Liver (tissue), 9 donors: ENCODE data around the gene RPP14. TPM values are rescaled to one million over a fixed set of nuclear protein-coding genes. Genes with fewer than 3 reads are reported as not detected.
"Not testable (repeated sequence)": the region's sequence is repeated elsewhere in the genome, so short reads cannot be mapped to it uniquely, and the experiment has no call there.

Experiments
- DNase-seq: peaks from one replicate; pipeline ENCODE4 v3.0.0-alpha.2; 2017; ENCODE audit warnings: low spot score
- H3K27ac ChIP-seq, 2 donors: one replicate each; pipeline ENCODE4 v1.7.0; 2013; ENCODE audit warnings: inconsistent platforms in 2 of 2, low read length in 2 of 2, control low read depth in 1 of 2, low read depth in 1 of 2, mild to moderate bottlenecking in 1 of 2
- H3K27me3 ChIP-seq, 4 donors: one replicate each; pipeline versions ENCODE4 v1.6.1 to v1.7.0; 2013; ENCODE audit warnings: low read length in 3 of 4, inconsistent platforms in 1 of 4, mild to moderate bottlenecking in 1 of 4, moderate library complexity in 1 of 4; ENCODE audit not compliant: control insufficient read depth in 4 of 4, insufficient read depth in 4 of 4
- H3K36me3 ChIP-seq, 4 donors: one replicate each; pipeline versions ENCODE4 v1.6.1 to v1.7.0; 2013; ENCODE audit warnings: low read length in 3 of 4, mild to moderate bottlenecking in 3 of 4, low read depth in 1 of 4, moderate library complexity in 1 of 4; ENCODE audit not compliant: control insufficient read depth in 4 of 4, insufficient read depth in 3 of 4
- H3K4me1 ChIP-seq, 4 donors: one replicate each; pipeline versions ENCODE4 v1.6.1 to v1.7.0; 2013; ENCODE audit warnings: low read length in 3 of 4, mild to moderate bottlenecking in 3 of 4, moderate library complexity in 1 of 4; ENCODE audit not compliant: control insufficient read depth in 4 of 4, insufficient read depth in 4 of 4
- H3K4me3 ChIP-seq, 3 donors: one replicate each; pipeline versions ENCODE4 v1.6.1 to v1.7.0; 2013; ENCODE audit warnings: low read length in 3 of 3, control low read depth in 1 of 3, low read depth in 1 of 3, mild to moderate bottlenecking in 1 of 3
- H3K9ac ChIP-seq, 2 donors: one replicate each; pipeline ENCODE4 v1.7.0; 2013; ENCODE audit warnings: low read length in 2 of 2, mild to moderate bottlenecking in 2 of 2, moderate library complexity in 2 of 2, control low read depth in 1 of 2, low read depth in 1 of 2
- H3K9me3 ChIP-seq, 4 donors: one replicate each; pipeline versions ENCODE4 v1.6.1 to v1.7.0; 2013; ENCODE audit warnings: low read length in 3 of 4; ENCODE audit not compliant: control insufficient read depth in 4 of 4
- FOXA2 ChIP-seq: IDR thresholded peaks from 2 replicates; pipeline ENCODE4 v1.6.1; 2016; ENCODE audit warnings: antibody characterized with exemption
- HNF4A ChIP-seq, 2 donors: conservative IDR thresholded peaks; 2 replicates each; pipeline ENCODE4 v1.6.1; 2016; ENCODE audit warnings: antibody characterized with exemption in 2 of 2, mild to moderate bottlenecking in 2 of 2
- JUND ChIP-seq, 2 donors: IDR thresholded peaks; 2 replicates each; pipeline ENCODE4 v1.6.1; 2016; ENCODE audit warnings: antibody characterized with exemption in 2 of 2
- RAD21 ChIP-seq, 2 donors: IDR thresholded peaks; 2 replicates each; pipeline ENCODE4 v1.6.1; 2016; ENCODE audit warnings: antibody characterized with exemption in 2 of 2, mild to moderate bottlenecking in 2 of 2
- RXRA ChIP-seq, 2 donors: IDR thresholded peaks; 2 replicates each; pipeline ENCODE4 v1.6.1; 2017 to 2018; ENCODE audit warnings: antibody characterized with exemption in 2 of 2, mild to moderate bottlenecking in 1 of 2
- YY1 ChIP-seq: IDR thresholded peaks from 2 replicates; pipeline ENCODE4 v1.6.1; 2016; ENCODE audit warnings: antibody characterized with exemption, mild to moderate bottlenecking
- ZBTB33 ChIP-seq: IDR thresholded peaks from 2 replicates; pipeline ENCODE4 v1.6.1; 2016; ENCODE audit warnings: antibody characterized with exemption
- WGBS: extraction: QIAGEN DNeasy Blood & Tissue Kit; methylation state at CpG from one replicate; pipeline ENCODE4 v1.1.7; 2013; 5-methylcytosine and 5-hydroxymethylcytosine counted together
- polyA plus RNA-seq, 2 donors: library from polyadenylated mRNA; stranded (reverse) in 1 of 2; unstranded in 1 of 2; fragments of 200-250 nt in 1 of 2; fragments of >200 nt in 1 of 2; fragmentation: Nextera tagmentation in 1 of 2; extraction: Ambion mirVana in 1 of 2; gene quantifications; one replicate each; pipeline versions ENCODE4 v1.2.1 to v1.2.3, GENCODE V29; 2013 to 2015
- total RNA-seq, 2 donors: library from RNA; depleted of rRNA; stranded (reverse); fragments of >200 nt; gene quantifications; one replicate each; pipeline ENCODE4 v1.2.3, GENCODE V29; 2014
- donor health status: healthy.
- donor health status: healthy.
- donor health status: healthy.
- donor health status: healthy.
- donor health status: healthy.

The RPP14 gene
- total and polyA plus RNA-seq, 4 donors: 7.4 to 13.7 (median 10.1) TPM

- Histone ChIP-seq H3K9me3 (no peaks in the 10 kb centered on the region), H3K4me1 (no peaks in the 10 kb centered on the region), H3K9ac (no peak overlapping the region), H3K27me3 (no peaks in the 10 kb centered on the region), H3K4me3 (no peak overlapping the region), H3K27ac (no peak overlapping the region), H3K36me3 (peaks cover 11 to 39% (median 25%) of the 10 kb centered on the region in 4 donors)
- WGBS: 96% methylated on average over 6 of the region's 6 CpGs
- no peak for DNase-seq
- TF ChIP-seq FOXA2 (no peak), ZBTB33 (no peak), RXRA (IDR thresholded peaks at IDR 0.05) (no peak), HNF4A (conservative IDR thresholded peaks at IDR 0.05) (no peak), JUND (IDR thresholded peaks at IDR 0.05) (no peak)
Observed at GRCh38 chr3:58287354-58287753, 18.7 kb upstream of the RPP14 start.

- Histone ChIP-seq H3K9me3 (no peaks in the 10 kb centered on the region), H3K9ac (no peak overlapping the region), H3K4me3 (no peak overlapping the region), H3K27me3 (no peaks in the 10 kb centered on the region), H3K27ac (no peak overlapping the region), H3K4me1 (no peaks in the 10 kb centered on the region), H3K36me3 (peaks cover 11 to 39% (median 23%) of the 10 kb centered on the region in 4 donors)
- WGBS: 86% methylated on average over 4 of the region's 4 CpGs
- TF ChIP-seq RAD21 (IDR thresholded peaks at IDR 0.05) (peak in 1 of 2 donors; percentile 25), YY1 (no peak), RXRA (IDR thresholded peaks at IDR 0.05) (no peak), JUND (IDR thresholded peaks at IDR 0.05) (no peak)
- no peak for DNase-seq
Observed at GRCh38 chr3:58288011-58288728, 17.9 kb upstream of the RPP14 start.

- WGBS: 90% methylated on average over 3 of the region's 4 CpGs
- peaks cover 11 to 33% (median 23%) of the 10 kb centered on the region in 4 donors for H3K36me3 ChIP-seq
- not testable (repeated sequence) for H3K4me1 ChIP-seq, H3K9me3 ChIP-seq, H3K27ac ChIP-seq, DNase-seq, H3K27me3 ChIP-seq, H3K4me3 ChIP-seq, H3K9ac ChIP-seq
Observed at GRCh38 chr3:58288964-58289613, 17.0 kb upstream of the RPP14 start.

- H3K9me3 ChIP-seq, H3K27ac ChIP-seq, DNase-seq, H3K27me3 ChIP-seq, H3K9ac ChIP-seq, H3K4me1 ChIP-seq, H3K4me3 ChIP-seq: not testable (repeated sequence)
- WGBS: 97% methylated on average over 25 of the region's 33 CpGs
- H3K36me3 ChIP-seq: peaks cover 8 to 26% (median 17%) of the 10 kb centered on the region in 4 donors
Observed at GRCh38 chr3:58290446-58290845, 15.6 kb upstream of the RPP14 start.
